H1 (cell line): ENCODE results near the gene RPAP3. TPM values are rescaled to one million over a fixed set of nuclear protein-coding genes. Genes with fewer than 3 reads are reported as not detected.

Experiments used
- CTCF ChIA-PET: fragments of 300-600 bp; sonication (Branson Sonifier 250); formaldehyde crosslinking; loops from one replicate; lab custom pipeline; 2021; ENCODE audit not compliant: partially characterized antibody; lab: Charles Lee
- POLR2A ChIA-PET: fragments of 300-600 bp; sonication (Branson Sonifier 250); formaldehyde crosslinking; loops from one replicate; lab custom pipeline; 2021; ENCODE audit warnings: inconsistent platforms; ENCODE audit not compliant: partially characterized antibody; lab: Charles Lee
- DNase-seq, 2 experiments: peaks; one replicate each; pipeline versions ENCODE4 v3.0.0 to v3.0.0-alpha.2; 2010 to 2022; ENCODE audit warnings: low spot score in 2 of 2, low read depth in 1 of 2, mixed read lengths in 1 of 2
- FAIRE-seq: peaks from 2 replicates; lab custom pipeline; 2011; peaks lifted over from hg19 to GRCh38; lab: Jason Lieb, UNC
- H2AFZ ChIP-seq: 2 replicates; pipeline ENCODE4 v1.8.1; 2012; ENCODE audit warnings: low read length, inconsistent platforms
- H2AK5ac ChIP-seq: 2 replicates; pipeline ENCODE4 v1.6.1; 2013; ENCODE audit warnings: low read depth, low read length
- H2BK120ac ChIP-seq: replicated peaks from 2 replicates; pipeline ENCODE3; 2013; ENCODE audit warnings: low read depth, low read length, inconsistent platforms
- H2BK12ac ChIP-seq: 2 replicates; pipeline ENCODE4 v1.6.1; 2013; ENCODE audit warnings: low read depth, low read length
- H2BK15ac ChIP-seq: 2 replicates; pipeline ENCODE4 v1.6.1; 2013; ENCODE audit warnings: low read length
- H2BK20ac ChIP-seq: 2 replicates; pipeline ENCODE4 v1.6.1; 2013; ENCODE audit warnings: low read length
- H2BK5ac ChIP-seq: 2 replicates; pipeline ENCODE4 v1.6.1; 2013; ENCODE audit warnings: low read depth, low read length
- H3K14ac ChIP-seq: 2 replicates; pipeline ENCODE4 v1.6.1; 2013; ENCODE audit warnings: inconsistent platforms; ENCODE audit not compliant: insufficient read length
- H3K18ac ChIP-seq: 2 replicates; pipeline ENCODE4 v1.6.1; 2013; ENCODE audit warnings: low read length; ENCODE audit errors: extremely low read depth
- H3K23ac ChIP-seq: 2 replicates; pipeline ENCODE4 v1.6.1; 2013; ENCODE audit warnings: inconsistent platforms; ENCODE audit not compliant: insufficient read length
- H3K23me2 ChIP-seq: 2 replicates; pipeline ENCODE4 v1.6.1; 2013; ENCODE audit warnings: low read depth, low read length
- H3K27ac ChIP-seq: 2 replicates; pipeline ENCODE4 v1.6.1; 2011; ENCODE audit warnings: low read depth, low read length, inconsistent platforms
- H3K27me3 ChIP-seq, 4 experiments: replicated peaks in 1 of 4; 1 replicate in 1 of 4; 2 replicates in 3 of 4; pipeline versions ENCODE4 v1.6.1 to v1.8.1; 2011 to 2013; ENCODE audit warnings: low read length in 3 of 4, mild to moderate bottlenecking in 3 of 4, inconsistent platforms in 2 of 4, mixed read lengths in 2 of 4, moderate library complexity in 1 of 4; ENCODE audit not compliant: control insufficient read depth in 3 of 4, insufficient read depth in 3 of 4; ENCODE audit errors: extremely low read depth in 1 of 4
- H3K36me3 ChIP-seq, 4 experiments: 2 replicates each; pipeline versions ENCODE4 v1.6.1 to v1.8.1; 2011 to 2013; ENCODE audit warnings: mild to moderate bottlenecking in 4 of 4, low read length in 3 of 4, moderate library complexity in 2 of 4, control low read depth in 1 of 4, inconsistent platforms in 1 of 4; ENCODE audit not compliant: insufficient read depth in 4 of 4, control insufficient read depth in 2 of 4
- H3K4ac ChIP-seq: replicated peaks from 2 replicates; pipeline ENCODE3; 2013; ENCODE audit warnings: low read length, low read depth, mixed read lengths, inconsistent platforms; ENCODE audit not compliant: insufficient read length
- H3K4me1 ChIP-seq, 4 experiments: replicated peaks in 1 of 4; 1 replicate in 1 of 4; 2 replicates in 3 of 4; pipeline versions ENCODE4 v1.6.1 to v1.8.1; 2011 to 2013; ENCODE audit warnings: low read length in 3 of 4, inconsistent platforms in 2 of 4, mixed read lengths in 1 of 4; ENCODE audit not compliant: insufficient read depth in 4 of 4, control insufficient read depth in 3 of 4
- H3K4me2 ChIP-seq, 2 experiments: 2 replicates each; pipeline versions ENCODE4 v1.6.1 to v1.8.1; 2011 to 2013; ENCODE audit warnings: low read depth in 2 of 2, low read length in 2 of 2, control low read depth in 1 of 2, inconsistent platforms in 1 of 2, mild to moderate bottlenecking in 1 of 2; ENCODE audit not compliant: insufficient read depth in 1 of 2
- H3K4me3 ChIP-seq, 4 experiments: fragments of 200-600, 300-600 bp in 1 of 4; sonication (generic), shearing (Covaris generic), sonication (Bioruptor Twin) in 1 of 4; 2 replicates each; pipeline versions ENCODE4 v1.5.1 to v1.8.1; 2011 to 2016; ENCODE audit warnings: low read length in 4 of 4, low read depth in 3 of 4, control low read depth in 2 of 4, inconsistent platforms in 2 of 4, mild to moderate bottlenecking in 2 of 4, mixed read lengths in 1 of 4, moderate library complexity in 1 of 4; ENCODE audit not compliant: insufficient read depth in 2 of 4; ENCODE audit errors: extremely low read depth in 1 of 4
- H3K56ac ChIP-seq: replicated peaks from 2 replicates; pipeline ENCODE3; 2013; ENCODE audit warnings: low read depth, mild to moderate bottlenecking, mixed read lengths, low read length, inconsistent platforms; ENCODE audit not compliant: insufficient read length
- H3K79me1 ChIP-seq: 2 replicates; pipeline ENCODE4 v1.6.1; 2013; ENCODE audit warnings: low read depth, low read length, control low read depth
- H3K79me2 ChIP-seq, 2 experiments: 2 replicates each; pipeline versions ENCODE4 v1.6.1 to v1.8.1; 2012 to 2013; ENCODE audit warnings: low read length in 2 of 2, mild to moderate bottlenecking in 2 of 2, inconsistent platforms in 1 of 2; ENCODE audit not compliant: insufficient read depth in 2 of 2, control insufficient read depth in 1 of 2
- H3K9ac ChIP-seq, 4 experiments: replicated peaks in 1 of 4; 1 replicate in 1 of 4; 2 replicates in 3 of 4; pipeline versions ENCODE4 v1.6.1 to v1.8.1; 2011 to 2013; ENCODE audit warnings: low read depth in 3 of 4, low read length in 3 of 4, control low read depth in 2 of 4, mild to moderate bottlenecking in 2 of 4, moderate library complexity in 2 of 4, inconsistent platforms in 1 of 4; ENCODE audit errors: extremely low read depth in 1 of 4
- H3K9me3 ChIP-seq, 2 experiments: 2 replicates each; pipeline versions ENCODE4 v1.6.1 to v1.8.1; 2012 to 2013; ENCODE audit warnings: mild to moderate bottlenecking in 2 of 2, moderate library complexity in 2 of 2, control low read depth in 1 of 2, inconsistent platforms in 1 of 2, low read depth in 1 of 2, low read length in 1 of 2, mixed read lengths in 1 of 2; ENCODE audit not compliant: insufficient read depth in 2 of 2
- H4K20me1 ChIP-seq, 2 experiments: replicated peaks in 1 of 2; 2 replicates each; pipeline versions ENCODE3 to v1.8.1; 2011 to 2013; ENCODE audit warnings: inconsistent platforms in 2 of 2, low read length in 2 of 2, mild to moderate bottlenecking in 1 of 2; ENCODE audit not compliant: insufficient read depth in 2 of 2, control insufficient read depth in 1 of 2
- H4K5ac ChIP-seq: 2 replicates; pipeline ENCODE4 v1.6.1; 2013; ENCODE audit warnings: low read length, low read depth, mixed read lengths, inconsistent platforms; ENCODE audit not compliant: insufficient read length
- H4K8ac ChIP-seq: 2 replicates; pipeline ENCODE4 v1.8.0; 2013; ENCODE audit warnings: mild to moderate bottlenecking, moderate library complexity, low read length, inconsistent platforms; ENCODE audit not compliant: insufficient read depth; ENCODE audit errors: extremely low read depth
- H4K91ac ChIP-seq: replicated peaks from 2 replicates; pipeline ENCODE3; 2013; ENCODE audit warnings: low read length, mixed read lengths, inconsistent platforms; ENCODE audit not compliant: insufficient read length
- CTCF ChIP-seq, 3 experiments: IDR thresholded peaks; 1 replicate in 2 of 3; 2 replicates in 1 of 3; pipeline versions ENCODE4 v1.5.1 to v1.6.1; 2011; ENCODE audit warnings: low read length in 3 of 3, mild to moderate bottlenecking in 3 of 3, inconsistent platforms in 2 of 3, low read depth in 1 of 3, moderate library complexity in 1 of 3; ENCODE audit not compliant: insufficient read depth in 1 of 3; ENCODE audit errors: control extremely low read depth in 1 of 3
- SIRT6 ChIP-seq: IDR thresholded peaks from one replicate; pipeline ENCODE4 v1.7.1; 2012; ENCODE audit warnings: low read length, inconsistent platforms
- WGBS, 2 experiments: shearing (Covaris generic) in 1 of 2; methylation state at CpG; one replicate each; pipeline versions ENCODE4 v1.1.6 to v1.1.7; 2013 to 2015; ENCODE audit warnings: low lambda C conversion rate in 2 of 2, mixed read lengths in 2 of 2, inconsistent platforms in 1 of 2, low coverage in 1 of 2, missing lambda C conversion rate in 1 of 2; ENCODE audit not compliant: insufficient replicate concordance in 2 of 2, insufficient coverage in 1 of 2, insufficient read length in 1 of 2; ENCODE audit errors: extremely low coverage in 1 of 2, missing lambda C conversion rate in 1 of 2; 5-methylcytosine and 5-hydroxymethylcytosine counted together
- polyA plus RNA-seq, 7 experiments: library from polyadenylated mRNA; depleted of rRNA in 3 of 7; stranded (reverse) in 5 of 7; unstranded in 2 of 7; fragments of >200 nt in 5 of 7; fragments of 200-250 nt in 2 of 7; gene quantifications; 1 replicate in 5 of 7; 2 replicates in 1 of 7; 4 replicates in 1 of 7; pipeline versions ENCODE4 v1.2.1 to v1.2.3, GENCODE V29; 2011 to 2013; ENCODE audit warnings: missing spikeins in 2 of 7, mixed read lengths in 2 of 7
- total RNA-seq: library from RNA; stranded (reverse); fragmentation: NEBNext Ultra II Directional; extraction: Animal tissue kit (Norgen Biotek cat#: 25700); gene quantifications from 2 replicates; pipeline ENCODE4 v1.2.1, GENCODE V29; 2021

The RPAP3 gene
- total and polyA plus RNA-seq, 2 of the 8 experiments (the other 6 are each of a cell fraction or from before 2014, with no cell fraction given): 6.4 to 60.5 TPM

GRCh38 chr12:47747596-47748506 lies 42.0 kb upstream of the RPAP3 start:
- no peak overlapping the region for H3K14ac ChIP-seq
- H2AK5ac ChIP-seq: no peak overlapping the region
- no peak overlapping the region for H3K9ac ChIP-seq
- POLR2A ChIA-PET: interaction anchor here (1.5 to 3.2 kb wide), 3 partner anchors 9 to 28 kb away, joined by 3 to 10 read pairs (median 4); partner anchors contain the start of gene RAPGEF3
- no peaks in the 10 kb centered on the region for H3K79me2 ChIP-seq
- H3K23me2 ChIP-seq: no peaks in the 10 kb centered on the region; the same call in 1 of the 2 replicates
- FAIRE-seq (no peak), DNase-seq (no peak)
- no peaks in the 10 kb centered on the region for H3K27me3 ChIP-seq
- no peak overlapping the region for H2BK12ac ChIP-seq
- H2AFZ ChIP-seq: no peak overlapping the region
- H4K91ac ChIP-seq: no peak overlapping the region
- H3K79me1 ChIP-seq: no peaks in the 10 kb centered on the region
- TF ChIP-seq CTCF (IDR thresholded peaks at IDR 0.05; ENCODE audit: control extremely low read depth in 1 of 3, insufficient read depth in 1 of 3, low read depth in 1 of 3, low read length in 3 of 3) (peak in 1 of 3 experiments; percentile 2; a peak in 2 of 4 replicates), SIRT6 (no peak)
- H2BK120ac ChIP-seq: no peak overlapping the region
- no peaks in the 10 kb centered on the region for H4K20me1 ChIP-seq
- no peak overlapping the region for H4K8ac ChIP-seq
- no peak overlapping the region for H3K56ac ChIP-seq
- no peak overlapping the region for H3K27ac ChIP-seq
- no peak overlapping the region for H3K18ac ChIP-seq
- H3K36me3 ChIP-seq: no peaks in the 10 kb centered on the region
- no peak overlapping the region for H3K4me2 ChIP-seq
- no peak overlapping the region for H2BK20ac ChIP-seq
- no peak overlapping the region for H2BK15ac ChIP-seq
- WGBS, 2 experiments: 84% methylated on average over 14 of the region's 14 CpGs; no CpG with 5 or more reads in 1 of the 2 experiments
- CTCF ChIA-PET: interaction anchor here (1.0 to 64.6 kb wide), 8 partner anchors 4 to 91 kb away, joined by 3 to 2442 read pairs (median 8); partner anchors contain the start of genes ENDOU, RAPGEF3 and SLC48A1
- no peak overlapping the region; the same call in 1 of the 2 replicates for H2BK5ac ChIP-seq
- H3K4me3 ChIP-seq: no peak overlapping the region
- peaks cover 0 to 7% (median 2%) of the 10 kb centered on the region in 4 experiments; a peak in 3 of 7 replicates for H3K4me1 ChIP-seq
- no peak overlapping the region for H3K23ac ChIP-seq
- no peak overlapping the region for H4K5ac ChIP-seq
- H3K9me3 ChIP-seq: no peaks in the 10 kb centered on the region
- H3K4ac ChIP-seq: no peak overlapping the region
